ENCODE measurements around the gene TNRC6C. TPM values are rescaled to one million over a fixed set of nuclear protein-coding genes. Genes with fewer than 3 reads are reported as not detected.

Gene TNRC6C
- total RNA-seq, 1 donor from 2014 or later = 64.7 TPM

- Mint-ChIP-seq H3K4me3 (ENCODE audit: unreplicated experiment) (no peak overlapping the region), H3K4me1 (ENCODE audit: low read depth, unreplicated experiment) (no peaks in the 10 kb centered on the region), H3K27me3 (ENCODE audit: unreplicated experiment) (peaks cover 3% of the 10 kb centered on the region), H3K36me3 (ENCODE audit: unreplicated experiment) (peaks cover 8% of the 10 kb centered on the region), H3K9me3 (ENCODE audit: unreplicated experiment) (no peaks in the 10 kb centered on the region), H3K27ac (ENCODE audit: unreplicated experiment) (no peak overlapping the region)
- no peak for TF ChIP-seq CTCF (IDR thresholded peaks at IDR 0.05; ENCODE audit: partially characterized antibody, unreplicated experiment)
- no peak for DNase-seq
Measured at GRCh38 chr17:77941004-77941403, 17.5 kb upstream of the TNRC6C start.

DNA sequence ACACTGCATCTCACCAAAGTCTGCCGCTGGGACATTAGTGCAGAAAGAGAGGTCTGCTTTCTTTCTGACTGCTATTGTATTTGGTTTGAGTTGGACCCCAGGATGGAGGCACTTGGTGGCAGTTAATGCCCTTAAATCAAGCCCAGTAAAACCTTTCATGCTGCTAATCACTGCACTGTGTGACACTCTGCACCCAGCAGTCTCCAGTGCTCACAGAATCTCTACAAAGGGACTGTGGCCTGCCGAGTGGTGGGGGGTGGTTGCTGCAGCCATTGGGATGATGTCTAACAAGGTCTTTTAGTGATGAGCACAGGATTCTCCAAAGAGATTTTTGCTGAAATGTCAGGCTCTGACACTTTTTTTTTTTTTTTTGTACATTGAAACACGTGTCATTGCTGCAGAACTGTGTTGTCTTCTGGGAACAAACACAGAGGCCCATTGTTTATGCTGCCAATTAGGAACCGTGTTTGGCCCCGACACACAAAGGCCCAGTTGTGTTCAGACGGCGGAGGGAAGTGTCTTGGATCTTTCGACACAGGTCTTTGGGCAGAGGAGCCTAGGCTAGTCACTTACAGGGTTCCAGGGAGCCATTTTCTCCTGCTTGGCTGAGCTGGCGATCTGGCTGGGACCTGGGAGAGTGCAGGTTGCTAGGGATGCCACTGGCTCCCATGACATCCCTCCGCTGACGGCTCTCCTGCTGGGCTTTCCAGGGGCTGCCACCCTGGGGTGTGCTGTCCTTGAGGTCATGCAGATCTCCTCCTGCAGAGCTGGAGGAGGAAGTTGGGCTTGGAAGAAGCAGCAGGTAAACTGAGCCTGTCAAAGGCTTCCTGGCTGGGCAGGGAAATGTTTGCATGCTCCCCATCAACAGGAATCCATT lies 16.2 kb upstream of the TNRC6C start:
- Mint-ChIP-seq H3K36me3 (ENCODE audit: unreplicated experiment) (peaks cover 8% of the 10 kb centered on the region), H3K27ac (ENCODE audit: unreplicated experiment) (no peak overlapping the region), H3K9me3 (ENCODE audit: unreplicated experiment) (no peaks in the 10 kb centered on the region), H3K4me3 (ENCODE audit: unreplicated experiment) (no peak overlapping the region), H3K27me3 (ENCODE audit: unreplicated experiment) (peaks cover 3% of the 10 kb centered on the region), H3K4me1 (ENCODE audit: low read depth, unreplicated experiment) (no peaks in the 10 kb centered on the region)
- no peak for TF ChIP-seq CTCF (IDR thresholded peaks at IDR 0.05; ENCODE audit: partially characterized antibody, unreplicated experiment)
- no peak for DNase-seq

- no peaks in the 10 kb centered on the region for H3K9me3 Mint-ChIP-seq (ENCODE audit: unreplicated experiment)
- peaks cover 11% of the 10 kb centered on the region for H3K36me3 Mint-ChIP-seq (ENCODE audit: unreplicated experiment)
- no peak overlapping the region for H3K4me3 Mint-ChIP-seq (ENCODE audit: unreplicated experiment)
- no peak for TF ChIP-seq CTCF (IDR thresholded peaks at IDR 0.05; ENCODE audit: partially characterized antibody, unreplicated experiment)
- no peaks in the 10 kb centered on the region for H3K27me3 Mint-ChIP-seq (ENCODE audit: unreplicated experiment)
- DNase-seq = no peak
- no peak overlapping the region for H3K27ac Mint-ChIP-seq (ENCODE audit: unreplicated experiment)
- no peaks in the 10 kb centered on the region for H3K4me1 Mint-ChIP-seq (ENCODE audit: low read depth, unreplicated experiment)
Measured at GRCh38 chr17:77943971-77944370, 14.5 kb upstream of the TNRC6C start.

DNA sequence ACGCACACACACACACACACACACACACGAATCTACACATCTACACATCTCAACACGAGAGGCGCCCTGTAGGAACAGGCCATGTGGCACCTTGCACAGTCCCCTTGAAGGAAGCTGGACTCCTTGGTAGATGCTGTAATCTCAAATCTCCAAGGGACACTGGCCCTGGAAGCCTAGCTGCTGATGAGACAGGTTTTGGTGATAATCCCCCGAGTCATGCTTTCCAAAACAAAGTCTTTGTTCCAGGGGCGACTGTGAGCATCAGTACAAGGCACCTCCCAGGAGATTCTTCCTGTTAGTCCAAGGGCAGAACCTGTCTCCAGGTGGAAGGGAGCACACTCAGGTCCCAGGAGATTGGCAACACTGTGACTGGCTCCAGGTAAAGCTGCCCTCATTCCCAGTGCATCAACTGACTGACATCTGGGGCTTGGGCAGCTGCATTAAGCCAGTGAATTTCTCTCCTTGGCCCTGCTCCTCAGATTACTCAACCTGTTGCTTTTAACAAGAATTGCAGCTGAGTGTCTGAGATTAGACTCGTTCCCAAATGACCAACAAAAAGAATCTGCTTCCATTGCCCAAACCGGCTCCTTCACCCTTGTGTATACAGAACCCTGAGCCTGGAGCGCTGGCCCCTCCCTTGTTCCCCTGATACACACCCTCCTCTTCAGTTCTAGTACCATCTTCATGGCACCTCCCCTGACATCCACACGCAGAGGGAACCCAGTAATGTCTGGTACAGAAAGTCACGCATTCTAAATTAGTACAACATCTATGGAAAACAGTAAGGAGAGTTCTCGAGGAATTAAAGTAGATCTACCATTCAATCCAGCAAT lies 13.9 kb upstream of the TNRC6C start:
- Mint-ChIP-seq H3K36me3 (ENCODE audit: unreplicated experiment) (peaks cover 11% of the 10 kb centered on the region), H3K9me3 (ENCODE audit: unreplicated experiment) (no peaks in the 10 kb centered on the region), H3K27ac (ENCODE audit: unreplicated experiment) (no peak overlapping the region), H3K4me1 (ENCODE audit: low read depth, unreplicated experiment) (no peaks in the 10 kb centered on the region), H3K27me3 (ENCODE audit: unreplicated experiment) (no peaks in the 10 kb centered on the region), H3K4me3 (ENCODE audit: unreplicated experiment) (no peak overlapping the region)
- no peak for DNase-seq
- TF ChIP-seq CTCF (IDR thresholded peaks at IDR 0.05; ENCODE audit: partially characterized antibody, unreplicated experiment) = no peak
